ENCODE data around the gene OR6K2. TPM values are rescaled to one million over a fixed set of nuclear protein-coding genes. Genes with fewer than 3 reads are reported as not detected.

The OR6K2 gene
- total RNA-seq, 1 donor from 2014 or later, result not detected

DNA sequence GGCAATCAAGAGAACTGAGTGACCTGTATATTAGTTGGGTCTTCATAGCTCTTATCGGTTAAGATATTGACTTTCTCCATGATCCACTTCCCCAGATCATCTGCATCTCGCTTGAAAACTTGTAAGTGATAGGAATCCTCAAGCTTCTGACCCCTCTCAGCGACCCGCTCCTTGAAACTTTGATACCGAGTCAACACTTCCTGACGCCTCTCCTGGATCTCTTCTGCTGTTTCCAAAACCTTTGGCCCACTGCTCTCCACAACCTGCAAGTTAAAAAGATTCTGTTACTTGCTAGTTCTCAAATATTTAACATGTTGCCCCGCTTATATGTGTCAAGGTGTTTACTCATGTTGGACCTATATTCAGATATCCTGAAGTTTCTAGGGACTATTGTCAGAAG, 15.4 kb downstream of the OR6K2 start:
- no peak for DNase-seq

DNA sequence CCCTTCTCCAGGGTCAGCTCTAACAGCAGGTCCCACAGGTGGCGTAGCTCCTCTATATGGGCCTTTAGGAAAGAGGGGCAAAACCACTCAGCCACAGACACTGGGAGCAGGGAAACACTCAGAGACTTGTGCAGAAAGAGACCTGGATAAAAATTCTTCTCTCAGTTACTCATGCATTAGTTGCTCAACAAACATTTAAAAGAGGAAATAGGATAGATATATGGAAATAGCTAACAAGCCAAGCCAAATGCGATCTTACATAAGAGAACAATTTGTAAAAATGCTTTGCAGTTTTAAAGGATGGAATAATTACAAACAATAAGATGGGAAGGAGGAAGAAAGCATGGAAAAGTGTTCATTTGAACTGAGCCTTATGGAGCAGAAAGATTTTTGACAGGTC, 18.8 kb downstream of the OR6K2 start:
- no peak for DNase-seq

DNA sequence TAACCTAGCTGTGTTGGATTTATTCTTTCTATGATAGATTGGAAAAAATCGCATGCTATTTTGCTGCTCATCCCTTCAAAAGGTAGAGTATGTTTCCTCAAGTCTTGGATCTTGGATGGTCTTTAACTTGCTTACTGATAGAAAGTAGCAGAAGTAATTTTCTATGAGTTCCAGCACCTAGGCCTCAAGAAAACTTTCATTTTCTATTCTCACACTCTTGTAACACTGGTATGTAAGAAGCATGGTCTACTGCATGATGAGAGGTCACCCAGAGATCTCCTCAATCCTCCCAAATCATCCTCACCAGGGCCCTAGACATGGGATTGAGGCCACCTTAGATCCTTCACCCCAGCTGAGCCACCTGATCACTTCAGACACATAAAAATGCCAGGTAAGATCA, 21.2 kb downstream of the OR6K2 start:
- DNase-seq, result no peak

DNA sequence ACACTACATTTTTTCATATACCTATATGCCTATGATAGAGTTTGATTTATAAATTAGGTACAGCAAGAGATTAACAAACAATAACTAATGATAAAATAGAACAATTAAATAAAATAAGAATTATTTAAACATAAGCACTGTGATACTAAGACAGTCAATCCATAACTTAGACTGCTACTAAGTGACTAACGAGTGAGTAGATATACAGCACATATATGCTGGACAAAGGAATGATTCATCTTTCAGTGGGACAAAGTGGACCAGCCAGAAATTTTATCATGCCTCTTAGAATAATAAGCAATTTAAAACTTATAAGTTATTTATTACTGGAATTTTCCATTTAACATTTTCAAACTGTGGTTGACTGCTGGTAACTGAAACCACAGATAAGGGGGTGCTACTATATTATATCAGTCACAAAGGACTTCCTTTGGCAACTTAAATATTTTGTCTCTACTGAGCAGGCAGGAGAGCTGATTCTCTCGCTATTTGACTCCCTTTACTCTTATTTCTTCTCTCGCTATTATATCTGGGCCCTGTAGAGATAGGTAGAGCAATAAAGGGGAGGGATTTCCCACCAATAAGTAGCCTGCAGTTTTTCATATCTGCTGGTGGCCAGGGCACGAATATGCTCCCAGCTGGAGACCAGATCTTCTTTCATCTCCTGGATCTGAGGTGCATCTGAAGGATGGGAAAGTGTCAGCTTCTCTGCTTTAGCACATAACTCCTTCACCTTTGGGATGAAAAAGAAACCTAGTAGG, 24.7 kb downstream of the OR6K2 start:
- no peak for DNase-seq

DNA sequence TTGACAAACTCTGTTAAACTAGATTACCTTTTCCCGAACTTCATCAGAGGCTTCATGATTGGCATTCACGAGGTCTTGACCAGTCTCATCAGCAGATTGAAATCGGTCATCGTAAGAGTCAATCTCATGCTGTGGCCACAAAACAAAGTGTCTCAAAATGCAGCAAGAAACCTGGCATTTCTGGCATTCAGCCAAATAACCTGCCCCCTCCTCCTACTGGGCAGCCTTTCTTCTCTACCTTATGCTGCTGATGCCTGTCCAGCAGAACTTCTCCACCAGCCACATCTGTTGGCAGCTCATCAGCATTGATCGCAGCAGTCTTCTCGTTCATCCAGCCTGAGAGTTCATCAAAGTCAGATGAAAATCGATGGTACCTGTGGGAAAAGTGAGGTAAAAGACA, 26.1 kb downstream of the OR6K2 start:
- DNase-seq, result no peak

DNA sequence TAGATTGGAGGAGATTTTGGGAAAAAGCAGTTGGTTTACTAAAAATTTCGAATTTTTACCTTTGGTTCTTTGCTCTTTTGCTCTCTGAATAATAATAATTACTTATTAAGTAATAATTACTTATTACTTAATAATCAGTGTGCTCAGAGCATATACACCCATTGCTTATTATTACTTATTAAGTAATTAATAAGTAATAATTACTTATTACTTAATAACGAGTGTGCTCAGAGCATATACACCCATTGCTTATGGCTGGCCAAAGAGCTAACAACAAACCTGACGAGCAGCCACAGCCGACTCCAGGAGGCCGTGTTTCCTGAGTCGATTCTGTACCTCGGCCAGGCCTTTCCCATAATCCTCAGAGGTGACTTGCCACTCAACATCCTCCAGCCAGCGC, 34.4 kb downstream of the OR6K2 start:
- DNase-seq, result no peak

DNA sequence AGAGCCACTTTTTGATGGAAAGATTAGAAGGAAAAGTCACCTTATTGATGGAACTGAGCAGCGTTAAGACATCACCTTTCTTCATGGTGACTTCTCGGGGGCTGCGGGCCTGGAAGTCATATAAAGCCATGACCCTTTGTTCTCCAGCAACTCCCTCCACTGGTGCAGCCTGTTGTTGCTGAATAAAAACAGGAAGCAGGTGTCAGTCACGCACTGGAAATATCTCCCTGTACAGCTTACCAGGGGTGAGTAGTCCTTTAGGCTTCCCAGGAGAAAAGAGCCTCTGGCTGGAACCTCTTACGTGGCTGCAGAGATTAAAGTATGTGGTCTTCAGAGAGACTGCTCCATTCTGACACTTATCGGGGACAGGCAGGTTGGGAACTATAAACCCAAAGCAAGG, 45.9 kb downstream of the OR6K2 start:
- DNase-seq, result peak; percentile 80

DNA sequence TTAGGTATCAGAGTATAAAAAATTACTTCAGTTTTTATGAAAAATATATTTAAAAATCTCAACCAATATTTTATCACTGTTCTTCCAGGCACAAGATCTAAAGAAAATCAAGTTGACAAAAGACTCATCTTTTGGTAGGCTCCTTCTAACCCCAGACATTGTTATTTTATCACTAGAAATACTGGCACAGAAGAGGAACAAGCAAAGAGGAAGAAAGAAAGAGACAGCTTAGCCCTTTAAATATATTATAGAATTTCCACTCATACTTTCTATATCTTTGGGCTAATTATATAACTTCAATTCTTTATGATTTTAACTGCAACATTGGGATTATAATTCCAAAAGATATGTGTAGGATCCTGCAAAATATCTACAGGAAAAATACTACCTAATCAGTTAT, 46.4 kb downstream of the OR6K2 start:
- no peak for DNase-seq

DNA sequence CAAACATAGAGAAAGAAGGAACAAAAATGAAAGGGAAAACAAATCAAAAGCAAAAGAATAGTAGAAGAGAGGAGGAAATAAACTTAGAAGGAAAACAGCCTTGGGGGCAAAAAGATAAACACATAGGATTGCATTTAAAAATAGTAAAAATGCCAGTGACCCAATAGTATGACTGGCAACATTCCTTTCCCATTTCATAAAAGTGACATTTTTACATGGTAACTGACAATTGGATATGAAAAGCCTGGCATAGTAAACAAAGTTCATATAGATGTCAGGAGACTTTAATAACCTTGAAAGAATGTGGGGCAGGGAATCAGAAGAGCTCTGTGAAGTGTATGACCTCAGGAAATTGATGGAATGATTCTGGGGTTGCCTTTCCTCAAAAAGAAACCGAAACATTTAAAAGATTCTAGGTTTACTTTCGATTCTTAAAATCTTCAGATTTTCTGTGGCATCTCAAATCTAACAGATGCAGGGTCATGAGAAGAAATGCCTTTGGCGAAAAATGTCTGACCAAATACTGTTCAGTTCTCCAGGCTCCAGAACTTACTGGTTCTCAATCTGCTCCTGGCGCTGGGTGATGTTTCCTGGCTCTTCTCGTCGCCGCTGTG, 47.6 kb downstream of the OR6K2 start:
- no peak for DNase-seq

Other genes with a start within 250 kb of the OR6K2 start
- gene OR10K1, start 238.8 kb downstream of the OR6K2 start, total RNA-seq, result not detected in 2 replicates
- not detected in 2 replicates for gene OR10R2, start 228.4 kb downstream of the OR6K2 start, total RNA-seq
- gene OR6Y1, start 146.2 kb downstream of the OR6K2 start, total RNA-seq, result not detected in 2 replicates
- not detected in 2 replicates for gene OR6P1, start 130.1 kb downstream of the OR6K2 start, total RNA-seq
- not detected in 2 replicates for gene OR10X1, start 120.8 kb downstream of the OR6K2 start, total RNA-seq
- gene OR10Z1, start 95.4 kb downstream of the OR6K2 start, total RNA-seq, result not detected in 2 replicates
- 2.0 and 3.1 TPM in 2 replicates for gene SPTA1, start 13.9 kb downstream of the OR6K2 start, total RNA-seq
- gene OR6K3, start 20.1 kb upstream of the OR6K2 start, total RNA-seq, result not detected in 2 replicates
- gene OR6K6, start 54.1 kb upstream of the OR6K2 start, total RNA-seq, result not detected in 2 replicates
- gene OR6N1, start 71.5 kb upstream of the OR6K2 start, total RNA-seq, result not detected in 2 replicates
- not detected in 2 replicates for gene OR6N2, start 80.6 kb upstream of the OR6K2 start, total RNA-seq
- not detected in 2 replicates for gene MNDA, start 130.7 kb upstream of the OR6K2 start, total RNA-seq
- gene PYHIN1, start 230.9 kb upstream of the OR6K2 start, total RNA-seq, result not detected in 2 replicates